Measurements from ENCODE around the gene MXRA7.
"Not testable (repeated sequence)": the region's sequence is repeated elsewhere in the genome, so short reads cannot be mapped to it uniquely, and the experiment has no call there.

MXRA7 gene

DNA sequence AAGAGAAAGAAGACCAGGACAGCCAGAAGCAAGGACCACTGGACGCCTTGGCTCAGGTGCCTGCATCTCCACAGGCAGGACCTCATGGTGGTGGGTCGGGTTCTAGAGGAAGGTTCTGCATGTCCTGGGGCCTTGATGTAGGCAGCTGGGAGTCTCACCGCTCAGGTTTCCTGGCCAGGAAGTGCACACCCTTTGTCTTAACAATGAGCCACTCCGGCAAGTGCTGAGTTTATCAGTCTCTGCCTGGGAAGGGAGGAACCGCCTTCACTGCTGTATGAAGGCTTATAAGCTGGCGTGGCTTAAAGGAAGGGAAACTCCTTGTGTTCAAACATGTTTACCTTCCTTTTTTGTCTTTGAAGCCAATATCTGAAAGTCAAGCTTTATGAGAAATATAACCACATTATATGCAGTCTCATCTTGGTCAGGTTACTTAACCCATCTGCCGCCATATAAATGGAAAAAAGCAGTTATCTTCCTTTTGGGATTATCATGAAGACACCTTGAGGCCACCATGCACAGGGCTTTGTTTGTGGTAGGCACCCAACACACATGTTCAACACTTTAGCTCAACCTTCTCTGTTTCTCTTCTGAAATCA is 67.1 kb downstream of the MXRA7 start, which contains the start of gene ST6GALNAC1:
Gene ST6GALNAC1 (minus strand): TSS at position 205 of the 596 bp plus-strand sequence. CDS start 119 bp downstream, at position 86.
- no peak for DNase-seq

DNA sequence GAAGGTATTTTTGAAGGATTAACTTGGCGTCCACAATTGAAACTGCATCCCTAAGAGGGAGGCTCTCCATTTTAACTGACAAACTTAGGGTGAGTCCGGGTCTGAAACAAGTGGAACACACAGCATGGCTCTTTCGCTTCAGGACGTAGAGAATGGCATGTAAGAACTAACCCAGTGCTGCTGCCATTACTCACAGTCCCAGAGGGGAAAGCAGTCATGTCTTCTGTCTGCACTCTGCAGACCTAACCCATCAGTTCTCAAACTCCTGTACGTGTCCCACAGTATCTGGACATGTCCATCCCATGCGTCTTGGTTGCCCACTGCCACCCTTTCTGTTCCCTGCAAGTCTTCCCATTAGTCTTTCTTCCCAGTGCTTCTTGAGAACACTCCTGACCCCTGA is 67.8 kb downstream of the MXRA7 start:
- DNase-seq, result no peak

DNA sequence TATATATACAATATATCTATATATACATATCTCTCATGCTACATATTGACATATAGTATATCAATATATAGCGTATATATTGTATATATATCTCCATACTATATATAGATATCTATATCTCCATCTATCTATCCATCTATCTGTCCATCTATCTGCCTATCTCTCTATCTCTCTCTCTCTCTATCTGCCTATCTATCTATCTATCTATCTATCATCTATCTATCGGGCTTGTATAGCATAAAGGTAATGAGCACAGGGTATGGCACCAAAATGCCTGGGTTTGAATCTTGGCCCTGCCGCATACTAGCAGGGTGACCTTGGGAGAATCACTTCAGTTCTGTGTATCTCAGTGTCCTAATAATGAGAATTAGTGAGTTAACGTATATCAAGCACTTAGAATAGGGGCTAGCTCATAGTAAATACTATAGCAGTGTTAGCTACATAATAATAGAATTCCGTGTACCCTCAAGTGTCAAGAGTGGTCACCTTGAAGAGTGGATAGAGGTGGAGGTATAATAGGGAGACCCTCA is 68.7 kb downstream of the MXRA7 start:
- DNase-seq, result no peak

DNA sequence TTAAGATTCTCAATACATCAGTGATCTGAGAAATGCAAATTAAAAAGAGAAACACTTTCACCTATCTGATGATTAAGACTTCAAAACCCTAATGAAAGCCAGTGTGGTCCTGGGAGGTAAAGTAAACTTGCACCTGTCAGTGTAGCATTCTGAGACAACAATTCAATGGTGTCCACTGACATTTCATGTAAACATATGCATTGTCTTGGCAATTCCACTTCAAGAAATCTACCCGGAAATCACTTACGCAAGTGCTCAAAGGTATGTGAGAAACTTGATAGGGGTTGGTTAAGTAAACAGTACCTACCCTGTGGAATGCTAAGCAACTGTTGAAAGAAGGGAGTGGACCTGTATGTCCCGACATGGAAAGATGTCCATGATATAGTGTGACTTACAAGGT is 69.3 kb downstream of the MXRA7 start:
- DNase-seq, result no peak

DNA sequence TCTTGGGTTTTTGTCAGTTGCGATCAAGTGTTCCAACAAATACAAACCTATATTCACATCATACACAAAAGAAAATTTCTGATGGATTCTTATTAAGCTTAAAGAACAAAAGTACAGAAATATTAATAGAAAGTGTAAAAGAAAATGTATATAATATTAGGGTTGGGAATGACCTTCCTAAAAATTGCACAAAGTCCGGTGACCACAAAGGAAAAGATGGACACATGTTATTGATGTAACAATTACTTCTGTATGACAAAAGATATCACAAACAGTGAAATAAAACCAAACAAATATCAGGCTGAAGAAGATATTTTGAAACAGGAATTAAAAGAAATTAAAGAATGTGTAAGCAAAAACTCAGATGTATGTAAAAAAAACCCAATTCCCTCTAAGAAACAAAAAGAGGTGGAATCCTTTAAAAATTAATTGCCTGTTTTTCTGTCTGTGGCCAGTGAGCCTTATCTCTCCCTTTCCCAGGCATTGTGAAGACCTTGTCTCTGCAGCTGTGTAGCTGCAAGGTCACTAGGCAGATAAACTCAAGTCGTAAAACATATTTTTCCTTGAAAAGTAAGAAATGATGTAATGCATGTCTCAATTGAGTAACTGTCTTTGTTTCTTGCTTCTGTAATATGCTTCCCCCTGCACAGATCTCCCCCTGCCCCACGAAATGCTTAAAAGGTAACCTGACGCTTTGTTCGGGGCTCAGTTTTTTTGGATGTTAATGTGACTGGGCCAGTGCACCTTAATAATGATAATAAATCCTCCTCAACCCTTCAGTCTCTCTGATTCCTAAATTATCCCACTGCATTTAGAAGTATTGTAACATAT is 70.0 kb downstream of the MXRA7 start:
- DNase-seq, result no peak

DNA sequence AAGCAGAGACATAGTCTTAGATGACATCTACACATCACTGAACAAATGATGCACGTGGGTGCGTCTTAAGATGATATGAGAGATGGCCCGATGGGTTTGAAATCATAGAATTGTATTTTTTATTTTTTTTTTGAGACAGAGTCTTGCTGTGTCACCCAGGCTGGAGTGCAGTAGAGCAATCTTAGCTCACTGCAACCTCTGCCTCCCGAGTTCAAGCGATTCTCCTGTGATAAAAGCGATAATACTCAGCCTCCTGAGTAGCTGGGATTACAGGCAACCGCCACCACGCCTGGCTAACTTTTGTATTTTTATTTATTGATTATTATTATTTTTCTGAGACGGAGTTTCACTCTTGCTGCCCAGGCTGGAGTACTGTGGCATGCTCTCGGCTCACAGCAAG is 72.5 kb downstream of the MXRA7 start:
- no peak for DNase-seq

DNA sequence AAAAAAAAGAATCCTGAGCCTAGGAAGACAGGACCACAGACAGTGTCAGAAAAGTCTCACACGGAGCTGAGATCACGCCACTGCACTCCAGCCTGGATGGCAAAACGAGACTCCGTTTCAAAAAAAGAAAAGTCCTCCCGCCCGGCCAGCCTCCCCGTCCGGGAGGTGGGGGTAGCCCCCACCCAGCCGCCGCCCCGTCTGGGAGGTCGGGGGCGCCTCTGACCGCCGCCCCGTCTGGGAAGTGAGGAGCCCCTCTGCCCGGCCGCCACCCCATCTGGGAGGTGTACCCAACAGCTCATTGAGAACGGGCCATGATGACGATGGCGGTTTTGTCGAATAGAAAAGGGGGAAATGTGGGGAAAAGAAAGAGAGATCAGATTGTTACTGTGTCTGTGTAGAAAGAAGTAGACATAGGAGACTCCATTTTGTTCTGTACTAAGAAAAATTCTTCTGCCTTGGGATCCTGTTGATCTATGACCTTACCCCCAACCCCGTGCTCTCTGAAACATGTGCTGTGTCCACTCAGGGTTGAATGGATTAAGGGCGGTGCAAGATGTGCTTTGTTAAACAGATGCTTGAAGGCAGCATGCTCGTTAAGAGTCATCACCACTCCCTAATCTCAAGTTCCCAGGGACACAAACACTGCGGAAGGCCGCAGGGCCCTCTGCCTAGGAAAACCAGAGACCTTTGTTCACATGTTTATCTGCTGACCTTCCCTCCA is 74.1 kb downstream of the MXRA7 start:
- not testable (repeated sequence) for DNase-seq

DNA sequence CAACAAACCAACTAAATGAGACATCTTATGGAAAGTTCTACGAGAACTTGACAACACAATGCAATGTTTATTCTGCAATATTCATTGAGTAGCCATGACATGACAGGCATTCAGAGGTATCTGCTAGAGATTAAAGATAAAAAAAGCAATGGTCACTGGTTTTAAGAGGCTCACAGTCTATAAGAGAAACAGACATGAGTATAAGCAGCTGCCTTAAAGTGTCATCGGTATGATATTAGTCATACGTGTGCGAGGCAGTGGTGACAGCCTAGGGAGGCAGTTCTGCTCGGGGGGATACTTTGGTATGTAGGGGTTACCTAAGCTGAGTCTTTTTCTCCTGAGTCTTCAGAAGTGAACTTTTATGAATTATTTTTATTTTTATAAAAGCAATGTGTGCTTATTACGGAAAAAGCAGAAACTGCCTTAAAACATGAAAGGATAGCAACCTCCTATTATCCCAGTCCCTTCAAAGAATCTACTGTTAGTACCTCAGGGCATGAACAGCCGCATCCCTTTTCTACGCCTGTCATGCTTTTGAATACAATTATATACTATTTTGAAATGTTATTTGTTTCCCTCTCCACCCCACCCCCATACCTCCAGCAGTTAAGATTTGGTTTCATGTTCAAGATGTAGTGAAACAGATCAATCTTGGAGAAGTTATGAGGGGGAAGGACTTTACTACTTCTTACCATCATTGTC is 75.0 kb downstream of the MXRA7 start:
- no peak for DNase-seq

DNA sequence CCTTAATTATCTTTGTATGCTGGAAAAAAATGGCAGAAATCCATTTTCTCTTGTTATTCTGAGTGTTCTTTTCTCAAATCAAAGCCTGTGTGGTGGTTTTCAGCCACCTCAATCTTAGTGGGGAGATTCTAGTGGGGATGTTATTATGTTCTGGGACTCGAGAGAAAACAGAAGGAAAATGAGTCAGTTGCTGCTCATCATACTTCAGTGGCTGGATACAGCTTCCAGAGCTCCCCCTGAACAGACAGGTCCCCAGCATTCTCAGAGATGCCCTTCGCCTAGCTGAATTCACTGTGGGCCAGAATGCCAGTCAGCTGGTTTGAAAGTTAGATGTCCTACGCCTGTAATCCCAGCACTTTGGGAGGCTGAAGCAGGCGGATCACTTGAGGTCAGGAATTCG is 75.7 kb downstream of the MXRA7 start:
- no peak for DNase-seq

DNA sequence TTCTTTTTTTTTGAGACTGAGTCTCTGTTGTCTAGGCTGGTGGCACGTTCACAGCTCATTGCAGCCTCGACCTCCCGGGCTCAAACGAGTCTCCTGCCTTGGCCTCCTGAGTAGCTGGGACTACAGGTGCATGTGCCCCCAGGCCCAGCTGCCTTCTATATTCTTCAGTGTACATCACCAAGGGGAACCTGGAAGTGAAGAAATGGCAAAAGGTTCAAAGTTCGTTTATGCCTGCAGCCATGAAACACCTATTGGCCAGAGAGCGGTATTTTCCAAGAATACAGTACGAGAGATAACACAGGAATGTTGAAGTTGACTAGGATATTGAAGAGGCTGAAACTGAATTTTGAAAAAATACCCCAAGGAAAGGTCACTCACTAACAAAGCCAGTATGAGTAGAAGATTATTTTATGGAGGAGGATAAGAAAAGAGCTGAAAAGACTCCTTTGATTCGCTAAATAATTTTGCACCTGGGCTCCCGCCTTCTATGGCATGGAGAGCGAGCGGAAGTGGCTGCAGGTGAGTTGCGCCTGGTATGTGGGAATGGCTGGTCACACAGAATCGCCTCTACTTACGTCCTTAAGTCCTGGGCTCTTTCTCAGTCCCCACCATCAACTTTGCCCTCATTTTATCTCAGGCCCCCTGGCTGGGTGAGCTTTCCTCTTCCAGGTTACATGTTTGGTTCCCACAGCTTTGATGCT is 77.0 kb downstream of the MXRA7 start:
- DNase-seq, result no peak

DNA sequence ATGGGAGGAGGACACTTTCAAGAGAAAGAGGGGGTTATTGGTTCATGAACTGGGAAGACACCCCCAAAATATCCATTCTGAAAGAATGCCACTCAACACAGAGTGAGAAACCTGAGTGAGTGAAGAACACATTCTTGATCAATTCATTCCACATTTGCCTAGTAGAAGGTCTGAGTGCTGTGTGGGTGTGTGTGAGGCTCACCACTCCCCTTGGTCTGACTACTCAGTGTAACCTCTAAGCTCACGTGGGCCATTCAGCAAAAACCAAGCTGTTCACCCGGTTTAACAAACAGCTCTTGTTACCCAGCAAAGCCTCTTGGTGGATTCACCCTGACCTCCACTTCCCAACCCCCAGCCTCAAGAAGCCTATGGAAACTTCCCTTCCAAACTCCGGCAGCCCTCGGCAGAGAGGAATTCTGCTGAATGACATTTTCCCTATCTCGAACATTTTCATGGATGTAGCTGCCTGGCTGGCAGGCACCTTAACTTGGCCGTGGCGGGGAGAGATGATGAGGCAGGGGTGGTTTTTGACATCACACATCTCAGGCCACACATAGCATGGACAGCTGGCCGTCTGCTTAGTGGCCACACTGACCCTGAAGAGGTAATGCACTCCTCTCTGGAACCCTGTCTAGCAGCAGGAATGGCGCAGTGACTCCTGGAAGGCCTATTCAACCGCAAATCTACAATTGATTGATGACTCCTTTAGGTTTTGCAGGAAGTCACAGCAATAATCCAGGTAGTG is 78.8 kb downstream of the MXRA7 start:
- no peak for DNase-seq

DNA sequence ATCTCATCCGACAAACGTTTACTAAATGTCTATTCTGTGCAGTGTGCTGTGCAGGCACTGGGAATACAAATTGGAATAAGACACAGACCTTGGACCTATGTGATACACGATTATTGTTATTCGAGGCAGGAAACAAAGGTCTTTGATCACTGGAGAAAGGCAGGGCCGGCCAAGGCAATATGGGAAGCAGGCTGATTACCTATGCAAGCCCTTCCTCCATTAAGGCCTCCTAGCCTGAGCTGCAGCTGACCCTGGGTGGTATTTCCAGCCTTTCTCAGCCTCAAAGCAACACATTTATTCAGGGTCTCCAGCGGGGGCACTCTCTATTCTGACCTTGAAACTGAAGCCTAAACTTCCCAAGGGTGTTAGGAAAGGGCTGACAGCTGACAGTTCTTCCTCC is 80.6 kb downstream of the MXRA7 start:
- no peak for DNase-seq

Measured in right kidney (tissue), 1 donor.